ENCODE data around the gene ZBTB46.

GRCh38 chr20:63854766-63855362, 23.8 kb upstream of the ZBTB46 start:
- TF ChIP-seq, protein P1, sequence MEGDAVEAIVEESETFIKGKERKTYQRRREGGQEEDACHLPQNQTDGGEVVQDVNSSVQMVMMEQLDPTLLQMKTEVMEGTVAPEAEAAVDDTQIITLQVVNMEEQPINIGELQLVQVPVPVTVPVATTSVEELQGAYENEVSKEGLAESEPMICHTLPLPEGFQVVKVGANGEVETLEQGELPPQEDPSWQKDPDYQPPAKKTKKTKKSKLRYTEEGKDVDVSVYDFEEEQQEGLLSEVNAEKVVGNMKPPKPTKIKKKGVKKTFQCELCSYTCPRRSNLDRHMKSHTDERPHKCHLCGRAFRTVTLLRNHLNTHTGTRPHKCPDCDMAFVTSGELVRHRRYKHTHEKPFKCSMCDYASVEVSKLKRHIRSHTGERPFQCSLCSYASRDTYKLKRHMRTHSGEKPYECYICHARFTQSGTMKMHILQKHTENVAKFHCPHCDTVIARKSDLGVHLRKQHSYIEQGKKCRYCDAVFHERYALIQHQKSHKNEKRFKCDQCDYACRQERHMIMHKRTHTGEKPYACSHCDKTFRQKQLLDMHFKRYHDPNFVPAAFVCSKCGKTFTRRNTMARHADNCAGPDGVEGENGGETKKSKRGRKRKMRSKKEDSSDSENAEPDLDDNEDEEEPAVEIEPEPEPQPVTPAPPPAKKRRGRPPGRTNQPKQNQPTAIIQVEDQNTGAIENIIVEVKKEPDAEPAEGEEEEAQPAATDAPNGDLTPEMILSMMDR (IDR thresholded peaks at IDR 0.05): no peak
- no peak for TF ChIP-seq EP300 (IDR thresholded peaks at IDR 0.05)
